Heart right ventricle (tissue), 16 donors: ENCODE results near the gene PMEPA1. TPM values are rescaled to one million over a fixed set of nuclear protein-coding genes. Genes with fewer than 3 reads are reported as not detected.

Experiments used
- ATAC-seq, 8 donors: fragments of 200-7000 bp; cut with Tn5 transposase; one replicate each; pipeline ENCODE4 v1.9.1; 2020; ENCODE audit warnings: mild to moderate bottlenecking in 8 of 8, moderate library complexity in 8 of 8, moderate number of reproducible peaks in 1 of 8
- DNase-seq, 2 donors: peaks; one replicate each; pipeline ENCODE4 v3.0.0-alpha.2; 2020
- H3K27ac ChIP-seq, 10 donors: fragments of 200-600 bp; sonication (generic) in 2 of 10; one replicate each; pipeline versions ENCODE4 v1.5.0 to v1.8.0; 2020 to 2022; ENCODE audit warnings: mild to moderate bottlenecking in 3 of 10
- H3K27me3 ChIP-seq, 7 donors: fragments of 200-600 bp; one replicate each; pipeline ENCODE4 v1.8.0; 2021 to 2022; ENCODE audit warnings: mild to moderate bottlenecking in 2 of 7
- H3K36me3 ChIP-seq, 9 donors: fragments of 200-600 bp; sonication (generic) in 1 of 9; one replicate each; pipeline versions ENCODE4 v1.5.0 to v1.8.0; 2020 to 2022; ENCODE audit warnings: mild to moderate bottlenecking in 2 of 9
- H3K4me1 ChIP-seq, 9 donors: fragments of 200-600 bp; sonication (generic) in 1 of 9; one replicate each; pipeline versions ENCODE4 v1.5.0 to v1.8.0; 2020 to 2022; ENCODE audit warnings: mild to moderate bottlenecking in 4 of 9
- H3K4me3 ChIP-seq, 10 donors: fragments of 200-600 bp; sonication (generic) in 2 of 10; one replicate each; pipeline versions ENCODE4 v1.5.0 to v1.8.0; 2020 to 2022; ENCODE audit warnings: mild to moderate bottlenecking in 7 of 10, moderate library complexity in 2 of 10
- H3K9me3 ChIP-seq, 11 donors: fragments of 200-600 bp in 10 of 11; sonication (generic) in 2 of 11; one replicate each; pipeline versions ENCODE4 v1.5.0 to v1.8.0; 2013 to 2022; ENCODE audit warnings: mild to moderate bottlenecking in 2 of 11, control low read depth in 1 of 11, moderate library complexity in 1 of 11
- CTCF ChIP-seq, 9 donors: fragments of 200-600 bp; sonication (generic) in 2 of 9; IDR thresholded peaks; one replicate each; pipeline versions ENCODE4 v1.5.0 to v1.8.0; 2021 to 2022; ENCODE audit warnings: antibody characterized with exemption in 9 of 9, mild to moderate bottlenecking in 5 of 9, moderate library complexity in 1 of 9
- WGBS, 2 donors: extraction: QIAGEN DNeasy Blood & Tissue Kit; methylation state at CpG; one replicate each; pipeline ENCODE4 v1.1.7; 2013; ENCODE audit warnings: inconsistent platforms in 1 of 2; 5-methylcytosine and 5-hydroxymethylcytosine counted together
- intact Hi-C, 10 donors: fragments of 100-400 bp; cut with DNase I; formaldehyde crosslinking; loops; one replicate each; pipeline versions ENCODE4 v1.11.1 to v1.14.2; 2022
- polyA plus RNA-seq, 2 donors: library from polyadenylated mRNA; stranded (reverse); fragments of 200-250 nt; gene quantifications; one replicate each; pipeline ENCODE4 v1.2.3, GENCODE V29; 2013
- total RNA-seq, 10 donors: library from RNA; stranded (reverse); fragmentation: NEBNext Ultra II Directional in 3 of 10; extraction: Animal tissue kit (Norgen Biotek cat#: 25700) in 3 of 10; gene quantifications; one replicate each; pipeline versions ENCODE4 v1.2.1 to v1.2.4, GENCODE V29; 2021 to 2023
- donor health status: Arrhythmogenic right ventricular cardiomyopathy.
- donor health status: ischemic (EF 13 %, LVEDD 7.1; RV severe dilation, severe dysfunction).
- donor health status: healthy with polysubstance abuse.
- donor health status: DM: no; HTN: yes; CAD: no.
- donor health status: DM: no; HTN: no; CAD: no.
- donor health status: ischemic (EF 25% LVEDD 6.9; RV normal size, moderate dysfunction).
- donor health status: ischemic (EF 25% LVEDD 5.7; RV mildly dilated, moderate dysfunction).
- donor health status: healthy.
- donor health status: DM: yes; HTN: yes; CAD: no.
- donor health status: Ischemic cardiomyopathy.
- donor health status: ischemic (EF 35%, LVEDD 5.7; RV mildly dilated, moderate dysfunction).
- donor health status: nonischemic (EF 11% LVEDD 7.7; RV severe dilation, severe dysfunction).
- donor health status: DM: yes; HTN: yes; CAD: no.
- donor health status: PGD.
- donor health status: ischemic (EF 29% LVEDD 5.4; RV normal size, mild dysfunction).
- donor health status: nonischemic (EF 23%, LVEDD 6.1; RV moderate dilation, normal function).

Gene PMEPA1
- total and polyA plus RNA-seq, 12 donors, result 10.5 to 81.8 (median 30.4) TPM

- ATAC-seq, result no peak
Measured at GRCh38 chr20:57670288-57671071, 39.3 kb downstream of the PMEPA1 start.

DNA sequence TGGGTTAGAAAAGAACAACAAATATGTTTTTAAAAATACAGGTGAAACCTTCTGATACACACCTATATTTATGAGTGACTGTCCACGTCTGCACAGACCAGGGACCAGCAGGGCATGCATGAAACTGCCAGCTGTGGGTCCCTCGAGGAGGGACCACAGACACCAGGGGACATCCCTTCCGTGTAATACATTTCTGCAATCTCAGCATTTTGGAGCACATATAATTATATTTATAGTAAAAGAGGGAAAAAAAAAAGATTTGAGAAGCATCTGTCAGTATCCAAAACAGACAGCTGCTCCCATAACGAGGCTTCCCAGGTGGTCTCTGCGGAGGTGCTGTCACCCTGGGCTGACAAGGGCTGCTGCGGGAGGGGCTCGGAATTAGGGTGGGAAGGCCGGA, 40.2 kb downstream of the PMEPA1 start:
- Histone ChIP-seq H3K9me3 (no peaks in the 10 kb centered on the region), H3K27ac (no peak overlapping the region), H3K4me1 (peaks cover 7 to 44% (median 28%) of the 10 kb centered on the region in 9 donors), H3K4me3 (no peak overlapping the region), H3K36me3 (peaks cover 0 to 6% (median 0%) of the 10 kb centered on the region in 9 donors), H3K27me3 (no peaks in the 10 kb centered on the region)
- WGBS, 2 donors, result 94 to 96% methylated on average over 8 of the region's 8 CpGs
- intact Hi-C loops, result loop anchor here in 1 of 10 donors (5.0 kb wide), 1 partner anchor 38 kb away; no protein-coding TSS in a partner anchor
- ATAC-seq (no peak), DNase-seq (no peak)
- TF ChIP-seq CTCF (IDR thresholded peaks at IDR 0.05), result no peak

More at GRCh38 chr20:57670288-57671071, 39.3 kb downstream of the PMEPA1 start:
- TF ChIP-seq CTCF (IDR thresholded peaks at IDR 0.05), result no peak
- H3K9me3 ChIP-seq, result no peaks in the 10 kb centered on the region
- no peaks in the 10 kb centered on the region for H3K27me3 ChIP-seq
- intact Hi-C loops, result loop anchor here in 1 of 10 donors (5.0 kb wide), 1 partner anchor 37 kb away; no protein-coding TSS in a partner anchor
- WGBS, 2 donors, result 81 to 84% methylated on average over 21 of the region's 21 CpGs
- DNase-seq, result no peak
- peaks cover 0 to 6% (median 0%) of the 10 kb centered on the region in 9 donors for H3K36me3 ChIP-seq
- peaks cover 8 to 53% (median 28%) of the 10 kb centered on the region in 9 donors for H3K4me1 ChIP-seq
- no peak overlapping the region for H3K4me3 ChIP-seq
- no peak overlapping the region for H3K27ac ChIP-seq

DNA sequence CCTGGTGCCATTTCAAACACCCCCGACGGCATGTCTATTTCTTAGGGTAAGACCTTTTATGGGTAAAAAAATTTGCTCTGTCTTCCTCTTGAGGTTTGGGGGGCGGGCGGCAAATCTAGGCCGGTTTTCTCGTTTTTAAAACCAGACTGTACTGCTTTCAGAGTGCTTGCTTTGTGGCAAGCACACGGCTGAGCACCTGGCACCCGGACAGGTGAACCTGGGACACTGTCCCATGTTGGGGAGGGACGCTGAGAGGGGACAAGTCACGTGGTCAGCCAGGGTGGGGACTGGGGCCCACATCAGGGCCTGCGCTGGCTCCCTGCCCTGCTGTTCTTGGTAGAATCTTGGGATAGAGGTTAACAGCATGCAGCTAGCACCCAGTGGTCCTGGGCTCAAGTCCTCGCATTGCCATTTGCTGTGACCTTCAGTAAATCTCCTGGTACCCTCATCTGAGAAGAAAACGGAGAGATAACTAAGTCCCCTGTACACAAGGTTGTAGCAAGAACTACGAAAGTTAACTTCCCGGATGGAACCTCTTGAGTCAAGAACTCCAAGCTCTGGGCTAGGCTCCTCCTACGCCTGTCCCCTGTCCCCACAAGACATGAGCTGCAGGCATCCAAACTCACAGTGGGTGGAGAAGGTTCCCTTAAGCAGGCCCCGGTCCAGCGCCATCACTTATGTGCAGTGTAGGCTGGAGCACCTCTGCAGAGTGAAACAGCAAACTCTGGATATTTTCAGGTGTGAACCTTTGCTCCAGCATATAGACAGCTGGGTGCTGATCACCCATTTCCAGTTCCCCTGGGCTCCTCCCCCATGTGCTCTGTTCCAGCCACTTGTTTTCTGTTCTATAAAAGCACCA, 41.7 kb downstream of the PMEPA1 start:
- DNase-seq (no peak), ATAC-seq (no peak)
- H3K4me3 ChIP-seq, result no peak overlapping the region
- H3K36me3 ChIP-seq, result peaks cover 0 to 6% (median 0%) of the 10 kb centered on the region in 9 donors
- H3K27me3 ChIP-seq, result no peaks in the 10 kb centered on the region
- TF ChIP-seq CTCF (IDR thresholded peaks at IDR 0.05), result no peak
- WGBS, 2 donors, result 80 to 82% methylated on average over 18 of the region's 18 CpGs
- intact Hi-C loops, result no loop called here
- H3K4me1 ChIP-seq, result peaks cover 7 to 38% (median 28%) of the 10 kb centered on the region in 9 donors
- H3K27ac ChIP-seq, result no peak overlapping the region
- no peaks in the 10 kb centered on the region for H3K9me3 ChIP-seq

GRCh38 chr20:57667388-57667787, 42.4 kb downstream of the PMEPA1 start:
- Histone ChIP-seq H3K4me1 (peaks cover under 1 to 34% (median 20%) of the 10 kb centered on the region in 9 donors), H3K36me3 (peaks cover 0 to 6% (median 0%) of the 10 kb centered on the region in 9 donors), H3K4me3 (no peak overlapping the region), H3K27ac (no peak overlapping the region), H3K9me3 (no peaks in the 10 kb centered on the region), H3K27me3 (no peaks in the 10 kb centered on the region)
- intact Hi-C loops, result no loop called here
- ATAC-seq (no peak), DNase-seq (no peak)
- TF ChIP-seq CTCF (IDR thresholded peaks at IDR 0.05), result no peak
- WGBS, 2 donors, result 84 to 90% methylated on average over 16 of the region's 16 CpGs
